Thoracic aorta (tissue), 2 donors: ENCODE results near the gene TET2. TPM values are rescaled to one million over a fixed set of nuclear protein-coding genes. Genes with fewer than 3 reads are reported as not detected.

Experiments used
- ATAC-seq: fragments of 150-250 bp; one replicate; pipeline ENCODE4 v1.8.0; 2017; ENCODE audit warnings: low read depth; ENCODE audit not compliant: insufficient number of reproducible peaks, low FRiP score
- DNase-seq: peaks from one replicate; pipeline ENCODE4 v3.0.0-alpha.2; 2020; ENCODE audit warnings: low spot score
- H3K27ac ChIP-seq, 2 donors: fragments of 200-600 bp; sonication (generic); 1 replicate in 1 of 2; 2 replicates in 1 of 2; pipeline ENCODE4 v1.5.1; 2016; ENCODE audit warnings: mild to moderate bottlenecking in 2 of 2, moderate library complexity in 2 of 2
- H3K27me3 ChIP-seq: fragments of 200-600 bp; sonication (generic); replicated peaks from 2 replicates; pipeline ENCODE4 v1.6.0; 2016; ENCODE audit warnings: mild to moderate bottlenecking; ENCODE audit not compliant: insufficient read depth
- H3K36me3 ChIP-seq: fragments of 200-600 bp; sonication (generic); one replicate; pipeline ENCODE4 v1.5.1; 2016
- H3K4me1 ChIP-seq, 2 donors: fragments of 200-600 bp; sonication (generic); 1 replicate in 1 of 2; 2 replicates in 1 of 2; pipeline versions ENCODE4 v1.5.1 to v1.6.0; 2016; ENCODE audit warnings: low read depth in 2 of 2, mild to moderate bottlenecking in 1 of 2; ENCODE audit not compliant: control insufficient read depth in 1 of 2
- H3K4me3 ChIP-seq: fragments of 200-600 bp; sonication (generic); 2 replicates; pipeline ENCODE4 v1.5.1; 2016; ENCODE audit warnings: mild to moderate bottlenecking
- H3K9me3 ChIP-seq: fragments of 200-600 bp; sonication (generic); 2 replicates; pipeline ENCODE4 v1.5.1; 2016
- CTCF ChIP-seq: fragments of 200-600 bp; sonication (generic); IDR thresholded peaks from one replicate; pipeline ENCODE4 v1.5.1; 2019; ENCODE audit warnings: antibody characterized with exemption
- total RNA-seq, 2 donors: library from RNA; depleted of rRNA; stranded (reverse); fragments of >200 nt; gene quantifications; one replicate each; pipeline versions ENCODE4 v1.1.0 to v1.2.3, GENCODE V29; 2016

Gene TET2
- total RNA-seq, 2 donors from 2014 or later: 23.6 to 31.7 TPM

DNA sequence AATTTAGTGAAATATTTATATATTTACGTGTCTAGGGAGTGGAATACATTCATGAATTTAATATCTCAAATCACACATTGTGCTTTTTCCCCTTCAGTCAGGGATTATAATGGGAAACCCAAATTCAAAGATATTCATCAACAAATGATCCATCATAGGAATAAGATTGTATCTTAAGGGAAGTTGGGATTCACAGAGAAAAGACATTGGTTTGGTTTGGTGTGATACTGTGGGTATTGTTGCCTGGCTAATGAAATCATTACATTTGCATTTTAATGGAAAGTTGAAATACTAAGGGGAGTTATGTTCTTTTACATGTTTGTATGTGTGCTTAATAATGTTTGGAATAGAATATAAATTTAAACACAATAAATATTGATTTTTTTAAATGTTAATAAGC is 1.7 kb downstream of the TET2 start:
- ATAC-seq (no peak), DNase-seq (no peak)
- Histone ChIP-seq H3K27me3 (no peaks in the 10 kb centered on the region), H3K36me3 (no peaks in the 10 kb centered on the region), H3K4me1 (peaks cover 23 to 24% of the 10 kb centered on the region in 2 donors), H3K4me3 (peak overlapping the region; percentile 94), H3K9me3 (no peaks in the 10 kb centered on the region), H3K27ac (peak overlapping the region in 1 of 2 donors; percentile 68)
- no peak for TF ChIP-seq CTCF

DNA sequence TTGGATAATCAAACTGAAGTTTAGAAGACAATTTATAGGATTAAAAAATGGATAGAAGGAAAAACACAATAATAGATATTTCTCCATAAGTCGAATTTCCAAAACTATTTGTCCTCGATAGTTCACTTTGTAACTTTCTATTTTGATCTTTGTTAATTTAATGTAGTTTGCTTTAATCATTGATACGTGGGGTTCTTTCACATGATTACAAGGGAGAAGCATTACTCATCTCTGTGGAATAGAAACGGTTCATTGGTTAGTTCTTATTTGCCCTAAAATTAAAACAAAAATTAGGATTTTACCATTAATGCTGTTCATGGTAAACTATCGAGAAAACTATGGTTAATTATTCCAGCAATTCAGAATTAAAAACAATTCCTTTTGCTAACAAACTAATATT is 2.1 kb downstream of the TET2 start:
- ATAC-seq (no peak), DNase-seq (no peak)
- Histone ChIP-seq H3K27ac (no peak overlapping the region), H3K4me3 (peak overlapping the region; percentile 94), H3K27me3 (no peaks in the 10 kb centered on the region), H3K9me3 (no peaks in the 10 kb centered on the region), H3K4me1 (peaks cover 23 to 24% of the 10 kb centered on the region in 2 donors), H3K36me3 (no peaks in the 10 kb centered on the region)
- no peak for TF ChIP-seq CTCF

- DNase-seq: no peak
- H3K4me3 ChIP-seq: peak overlapping the region; percentile 94
Observed at GRCh38 chr4:105149771-105150170, 3.1 kb downstream of the TET2 start.

GRCh38 chr4:105150503-105150902 is 3.8 kb downstream of the TET2 start:
- no peak for TF ChIP-seq CTCF
- H3K27me3 ChIP-seq: no peaks in the 10 kb centered on the region
- no peak for DNase-seq
- H3K9me3 ChIP-seq: no peaks in the 10 kb centered on the region
- H3K36me3 ChIP-seq: no peaks in the 10 kb centered on the region
- H3K27ac ChIP-seq: no peak overlapping the region
- H3K4me3 ChIP-seq: no peak overlapping the region
- H3K4me1 ChIP-seq: peaks cover 24 to 33% of the 10 kb centered on the region in 2 donors
- ATAC-seq: no peak

More at GRCh38 chr4:105149771-105150170, 3.1 kb downstream of the TET2 start:
- TF ChIP-seq CTCF: no peak
- no peak overlapping the region for H3K27ac ChIP-seq
- H3K27me3 ChIP-seq: no peaks in the 10 kb centered on the region
- no peak for ATAC-seq
- no peaks in the 10 kb centered on the region for H3K36me3 ChIP-seq
- no peaks in the 10 kb centered on the region for H3K9me3 ChIP-seq
- H3K4me1 ChIP-seq: peaks cover 24 to 26% of the 10 kb centered on the region in 2 donors

DNA sequence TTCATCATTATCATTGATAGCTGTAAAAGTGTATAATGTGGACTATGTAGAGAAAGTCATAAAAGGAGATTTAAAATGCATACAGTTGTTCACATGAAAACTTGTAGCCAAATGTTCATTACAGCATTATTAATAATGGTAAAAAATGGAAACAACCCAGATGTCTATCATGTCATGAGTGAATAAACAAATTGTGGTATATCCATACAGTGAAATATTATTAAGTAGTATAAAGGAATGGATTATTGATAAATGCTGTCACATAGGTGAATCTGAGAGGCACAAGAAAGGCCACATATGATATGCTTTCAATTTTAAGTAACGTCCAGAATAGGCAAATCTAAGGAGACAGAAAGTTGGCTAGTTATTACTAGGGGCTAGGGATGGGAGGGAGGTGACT is 7.1 kb downstream of the TET2 start:
- H3K4me1 ChIP-seq: peaks cover 22 to 33% of the 10 kb centered on the region in 2 donors
- no peak for ATAC-seq
- no peak for TF ChIP-seq CTCF

More for the DNA sequence above, 7.1 kb downstream of the TET2 start:
- no peak for DNase-seq
- Histone ChIP-seq H3K9me3 (no peaks in the 10 kb centered on the region), H3K4me3 (no peak overlapping the region), H3K27me3 (no peaks in the 10 kb centered on the region), H3K27ac (no peak overlapping the region), H3K36me3 (no peaks in the 10 kb centered on the region)
